SK-N-MC (cell line): ENCODE results near the gene HACD1.

Experiments
- FOXP2 ChIP-seq: optimal IDR thresholded peaks from 2 replicates; pipeline ENCODE3; 2011; ENCODE audit warnings: mild to moderate bottlenecking, moderate library complexity; ENCODE audit not compliant: insufficient read depth; ENCODE audit errors: extremely low read length, control extremely low read depth
- POLR2AphosphoS5 ChIP-seq: IDR thresholded peaks from 2 replicates; pipeline ENCODE4 v1.6.1; 2012; ENCODE audit warnings: mild to moderate bottlenecking, low read depth, low read length, borderline replicate concordance

- TF ChIP-seq POLR2AphosphoS5 (no peak; the same call in 1 of the 2 replicates), FOXP2 (no peak)
Measured at GRCh38 chr10:17617031-17617911, at the start of gene HACD1.
